NT2/D1 (cell line): ENCODE data around the gene VEZF1.

Experiments used
- SUZ12 ChIP-seq: IDR thresholded peaks from 2 replicates; pipeline ENCODE4 v1.6.1; 2011; ENCODE audit not compliant: insufficient read length, insufficient read depth; ENCODE audit errors: extremely low read depth
- YY1 ChIP-seq: IDR thresholded peaks from 2 replicates; pipeline ENCODE4 v1.6.1; 2011; ENCODE audit not compliant: insufficient read length, insufficient read depth
- ZNF274 ChIP-seq: IDR thresholded peaks from 2 replicates; pipeline ENCODE4 v1.6.1; 2011; ENCODE audit warnings: mild to moderate bottlenecking, low read depth, low read length

DNA sequence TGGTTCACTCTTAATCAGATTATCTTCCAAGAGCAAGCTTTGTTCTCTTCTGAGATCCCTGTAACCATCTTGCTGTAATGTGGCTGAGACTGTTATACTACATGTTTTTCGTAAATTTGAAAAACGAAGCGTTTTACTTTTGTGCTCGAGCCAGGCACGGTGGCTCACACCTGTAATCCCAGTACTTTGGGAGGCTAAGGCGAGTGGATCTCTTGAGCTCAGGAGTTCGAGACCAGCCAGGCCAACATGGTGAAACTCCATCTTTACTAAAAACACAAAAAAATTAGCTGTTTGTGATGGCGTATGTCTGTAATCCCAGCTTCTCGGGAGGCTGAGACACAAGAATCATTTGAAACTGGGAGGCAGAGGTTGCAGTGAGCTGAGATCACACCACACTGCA is 40.7 kb downstream of the VEZF1 start:
- TF ChIP-seq ZNF274 = no peak
- TF ChIP-seq YY1 = no peak
- no peak for TF ChIP-seq SUZ12
